ENCODE results near the gene GRIN1.

GRIN1 gene

DNA sequence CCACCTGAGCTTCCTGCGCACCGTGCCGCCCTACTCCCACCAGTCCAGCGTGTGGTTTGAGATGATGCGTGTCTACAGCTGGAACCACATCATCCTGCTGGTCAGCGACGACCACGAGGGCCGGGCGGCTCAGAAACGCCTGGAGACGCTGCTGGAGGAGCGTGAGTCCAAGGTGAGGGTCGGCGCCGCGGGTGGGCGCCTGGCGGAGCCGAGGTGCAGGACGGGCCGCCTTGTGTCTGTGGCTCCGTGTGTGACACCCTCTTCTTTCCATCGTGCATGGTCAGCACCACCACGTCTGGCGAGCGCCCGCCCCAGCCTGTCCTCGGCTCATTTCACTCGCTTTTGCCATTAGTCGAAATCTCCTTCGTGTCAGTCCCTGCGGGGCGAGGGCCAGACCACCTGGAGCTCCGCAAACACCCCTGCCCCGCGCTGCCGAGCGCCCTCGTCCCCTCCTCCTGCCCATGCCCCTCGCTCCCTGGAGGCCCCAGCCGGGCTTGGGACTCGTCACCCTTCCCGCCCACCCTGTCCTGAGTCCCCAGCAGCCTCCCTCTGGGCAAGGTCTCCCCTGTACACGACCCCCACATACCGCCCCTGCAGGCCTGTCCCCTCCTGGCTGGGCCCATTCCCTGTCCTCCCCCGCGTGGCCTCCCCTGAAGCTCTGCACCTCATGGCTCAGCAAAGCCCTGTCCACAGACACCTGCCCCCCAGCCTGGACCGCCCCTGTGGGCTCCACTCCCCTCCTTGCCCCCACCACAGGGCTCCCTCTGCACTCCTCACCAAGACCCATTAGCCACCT is 7.0 kb downstream of the GRIN1 start:
- in situ Hi-C loops (cut with MboI; ENCODE audit: low sequenced_read_pairs), result no loop called here

DNA sequence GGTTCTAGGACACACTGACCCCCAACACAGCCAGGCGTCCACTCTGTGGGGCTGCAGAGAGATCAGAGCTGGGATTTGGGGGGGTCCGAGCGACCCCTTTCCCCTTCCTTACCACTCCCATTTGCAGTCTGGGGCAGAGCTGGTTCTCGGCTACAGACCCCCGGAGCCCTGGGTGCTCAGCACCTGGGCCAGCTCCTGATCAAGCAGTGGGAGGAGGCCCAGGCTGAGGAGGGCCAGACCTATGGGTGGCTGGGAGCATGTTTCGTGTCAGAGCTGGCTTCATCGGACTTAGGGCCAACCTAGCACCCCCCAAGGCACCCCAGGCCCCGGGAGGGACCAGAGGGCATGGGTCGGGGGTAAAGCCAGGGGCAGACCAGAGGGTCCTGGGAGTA is 7.6 kb downstream of the GRIN1 start:
- in situ Hi-C loops (cut with MboI; ENCODE audit: low sequenced_read_pairs), result no loop called here

DNA sequence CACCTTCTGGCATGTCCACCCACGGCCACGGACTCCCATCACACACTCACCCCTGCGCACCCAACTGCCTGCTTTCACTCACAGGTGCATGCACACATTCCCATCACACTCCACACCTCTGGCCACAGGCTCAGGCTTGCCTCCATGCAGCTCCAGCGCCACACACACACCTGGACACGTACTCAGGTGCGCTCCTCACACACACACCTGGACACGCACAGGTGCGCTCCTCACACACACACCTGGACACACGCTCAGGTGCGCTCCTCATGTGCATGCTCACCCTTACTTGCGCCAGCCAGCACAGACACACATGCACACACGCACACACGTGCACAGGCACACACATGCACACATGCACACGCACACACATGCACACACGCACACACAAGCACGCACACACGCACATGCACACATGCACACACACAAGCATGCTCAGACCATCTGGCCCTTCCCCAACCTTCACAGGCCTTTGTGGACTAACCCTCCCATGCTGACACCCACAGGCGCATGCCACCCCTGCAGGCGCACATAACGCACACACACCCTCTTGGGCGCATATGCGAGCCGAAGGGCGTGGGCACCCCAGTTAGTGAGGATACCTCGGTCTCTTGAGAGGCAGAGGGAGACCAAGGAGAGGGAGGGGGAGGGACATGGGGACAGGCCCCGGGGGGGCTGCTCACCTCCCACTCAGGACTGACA is 8.3 kb downstream of the GRIN1 start:
- in situ Hi-C loops (cut with MboI; ENCODE audit: low sequenced_read_pairs), result no loop called here

DNA sequence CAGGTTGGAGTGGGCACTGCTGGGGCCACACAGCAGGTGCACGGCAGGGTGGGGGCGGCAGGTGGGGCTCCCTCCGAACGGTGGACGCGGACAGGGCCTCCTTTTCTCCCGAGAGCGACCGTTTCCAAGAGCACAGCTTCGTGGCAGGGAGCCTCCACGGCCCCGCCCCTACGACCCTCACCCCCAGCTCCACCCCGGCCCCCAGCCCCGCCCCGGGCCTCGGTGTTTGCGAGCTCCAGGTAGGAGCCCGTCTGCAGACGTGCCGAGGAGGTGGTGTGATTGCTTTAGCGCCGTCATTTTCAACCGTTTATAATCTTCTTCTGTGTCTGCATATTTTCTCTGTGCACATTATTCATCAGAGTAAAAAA is 8.8 kb downstream of the GRIN1 start:
- in situ Hi-C loops (cut with MboI; ENCODE audit: low sequenced_read_pairs), result no loop called here

DNA sequence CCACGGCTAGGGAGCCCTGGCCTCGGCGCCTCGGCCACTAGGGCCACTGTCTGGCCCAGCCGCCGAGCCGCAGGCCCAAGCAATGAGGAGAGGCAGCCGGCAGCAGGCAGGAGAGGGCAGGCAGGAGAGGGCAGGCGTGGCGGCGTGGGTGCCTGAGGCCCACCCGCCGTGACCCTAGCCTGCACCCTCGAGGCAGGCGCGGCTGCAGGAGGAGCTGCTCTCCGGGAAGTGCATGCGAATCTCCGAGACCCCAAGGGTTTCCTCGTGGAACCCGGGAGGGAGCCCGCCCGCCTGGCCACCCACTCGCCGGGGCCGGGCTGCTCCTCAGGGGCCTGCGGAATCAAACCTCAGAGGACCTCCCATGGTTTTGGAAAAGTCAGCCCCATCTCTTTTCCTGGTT is 9.3 kb downstream of the GRIN1 start:
- in situ Hi-C loops (cut with MboI; ENCODE audit: low sequenced_read_pairs), result no loop called here

DNA sequence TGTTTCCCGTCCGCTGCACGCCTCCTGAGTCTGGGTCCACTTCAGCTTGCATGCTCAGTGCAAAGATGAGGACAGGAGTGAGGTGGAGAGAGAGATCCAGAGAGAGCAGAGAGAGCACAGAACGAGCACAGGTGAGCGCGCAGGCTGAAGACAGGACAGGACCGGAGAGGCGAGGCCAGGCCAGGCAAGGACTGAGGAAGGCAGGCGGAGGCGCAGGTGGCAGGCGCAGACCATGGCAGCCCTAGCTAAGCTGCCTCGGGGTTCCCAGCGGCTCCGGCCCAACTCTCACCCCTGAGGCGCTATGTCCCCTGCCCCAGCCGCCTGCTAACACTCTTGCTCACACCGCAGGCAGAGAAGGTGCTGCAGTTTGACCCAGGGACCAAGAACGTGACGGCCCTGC is 9.7 kb downstream of the GRIN1 start:
- in situ Hi-C loops (cut with MboI; ENCODE audit: low sequenced_read_pairs), result no loop called here

DNA sequence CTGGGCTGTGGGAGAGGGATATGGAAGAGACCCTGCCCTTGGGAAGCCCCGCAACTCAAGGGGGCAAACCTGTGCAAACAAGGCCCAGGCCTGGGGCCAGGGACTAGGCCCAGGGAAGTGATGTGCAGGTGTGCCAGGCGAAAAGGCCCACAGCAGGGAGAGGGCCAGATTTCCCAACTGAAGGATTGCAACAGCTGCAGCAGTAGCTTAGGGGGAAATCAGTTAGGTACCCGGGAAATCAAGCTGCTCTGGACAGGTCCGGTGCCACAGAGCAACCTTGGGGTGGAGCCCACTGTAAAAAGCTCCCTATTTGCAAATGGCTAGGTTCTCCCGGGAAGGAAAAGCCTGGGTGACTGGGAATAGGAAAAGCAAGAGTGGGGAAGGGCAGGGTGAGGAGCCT is 10.4 kb downstream of the GRIN1 start:
- in situ Hi-C loops (cut with MboI; ENCODE audit: low sequenced_read_pairs), result no loop called here

DNA sequence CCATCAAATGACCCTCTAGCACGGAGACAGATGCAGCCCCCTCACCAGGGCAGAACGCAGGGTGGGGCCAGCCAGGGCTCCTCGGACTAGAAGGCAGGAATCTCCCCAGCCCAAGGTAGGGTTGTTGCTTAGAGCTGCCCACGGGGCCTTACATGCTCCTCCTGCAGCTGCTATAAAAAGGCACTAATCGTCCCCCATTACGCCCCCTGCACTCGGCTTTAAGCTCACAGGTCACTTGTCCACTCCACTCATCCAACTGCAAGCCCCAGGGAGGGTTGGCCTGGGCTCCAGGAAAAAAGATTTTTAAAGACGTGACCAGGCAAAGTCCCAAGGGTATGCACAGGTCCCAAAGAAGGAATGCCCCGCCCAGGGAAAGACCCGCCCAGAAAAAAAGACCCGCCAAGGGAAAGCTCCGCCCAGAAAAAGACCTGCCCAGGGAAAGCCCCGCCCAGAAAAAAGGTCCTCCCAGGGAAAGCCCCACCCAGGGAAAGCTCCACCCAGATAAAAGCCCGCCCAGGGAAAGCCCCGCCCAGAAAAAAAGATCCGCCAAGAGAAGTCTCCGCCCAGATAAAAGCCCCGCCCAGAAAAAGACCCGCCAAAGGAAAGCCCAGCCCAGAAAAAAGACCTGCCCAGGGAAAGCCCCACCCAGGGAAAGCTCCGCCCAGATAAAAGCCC is 11.1 kb downstream of the GRIN1 start:
- in situ Hi-C loops (cut with MboI; ENCODE audit: low sequenced_read_pairs), result no loop called here

DNA sequence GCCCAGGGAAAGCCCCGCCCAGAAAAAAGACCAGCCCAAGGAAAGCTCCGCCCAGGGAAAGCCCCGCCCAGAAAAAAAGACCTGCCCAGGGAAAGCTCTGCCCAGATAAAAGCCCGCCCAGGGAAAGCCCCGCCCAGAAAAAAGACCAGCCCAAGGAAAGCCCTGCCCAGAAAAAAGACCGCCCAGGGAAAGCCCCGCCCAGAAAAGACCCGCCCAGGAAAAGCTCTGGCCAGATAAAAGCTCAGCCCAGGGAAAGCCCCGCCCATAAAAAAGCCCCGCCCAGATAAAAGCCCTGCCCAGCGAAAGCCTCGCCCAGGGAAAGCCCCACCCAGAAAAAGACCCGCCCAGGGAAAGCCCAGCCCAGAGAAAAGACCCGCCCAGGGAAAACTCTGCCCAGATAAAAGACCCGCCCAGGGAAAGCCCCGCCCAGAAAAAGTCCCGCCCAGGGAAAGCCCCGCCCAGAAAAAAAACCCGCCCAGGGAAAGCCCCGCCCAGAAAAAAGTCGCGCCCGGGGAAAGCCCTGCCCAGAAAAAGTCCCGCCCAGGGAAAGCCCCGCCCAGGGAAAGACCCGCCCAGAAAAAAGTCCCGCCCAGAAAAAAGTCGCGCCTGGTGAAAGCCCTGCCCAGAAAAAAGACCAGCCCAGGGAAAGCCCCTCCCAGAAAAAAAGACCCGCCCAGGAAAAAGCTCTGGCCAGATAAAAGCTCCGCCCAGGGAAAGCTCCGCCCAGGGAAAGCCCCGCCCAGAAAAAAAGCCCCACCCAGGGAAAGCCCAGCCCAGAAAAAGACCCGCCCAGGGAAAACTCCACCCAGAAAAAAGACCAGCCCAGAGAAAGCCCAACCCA is 11.9 kb downstream of the GRIN1 start:
- in situ Hi-C loops (cut with MboI; ENCODE audit: low sequenced_read_pairs), result no loop called here

DNA sequence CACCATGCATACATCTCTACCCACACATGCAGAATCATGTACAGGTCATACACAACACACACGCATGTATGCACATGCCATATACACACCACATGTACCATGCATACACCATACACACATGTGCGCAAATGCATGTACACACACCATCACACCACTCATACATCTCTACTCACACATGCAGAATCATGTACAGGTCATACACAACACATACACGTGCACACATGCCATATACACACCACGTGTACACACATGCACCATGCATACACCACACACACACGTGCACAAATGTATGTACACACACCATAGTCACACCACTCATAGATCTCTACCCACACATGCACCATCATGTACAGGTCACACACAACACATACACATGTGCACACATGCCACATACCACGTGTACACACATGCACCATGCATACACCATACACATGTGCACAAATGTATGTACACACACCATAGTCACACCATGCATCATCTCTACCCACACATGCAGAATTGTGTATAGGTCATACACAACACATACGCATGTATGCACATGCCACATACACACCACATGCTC is 14.0 kb downstream of the GRIN1 start:
- in situ Hi-C loops (cut with MboI; ENCODE audit: low sequenced_read_pairs), result no loop called here

DNA sequence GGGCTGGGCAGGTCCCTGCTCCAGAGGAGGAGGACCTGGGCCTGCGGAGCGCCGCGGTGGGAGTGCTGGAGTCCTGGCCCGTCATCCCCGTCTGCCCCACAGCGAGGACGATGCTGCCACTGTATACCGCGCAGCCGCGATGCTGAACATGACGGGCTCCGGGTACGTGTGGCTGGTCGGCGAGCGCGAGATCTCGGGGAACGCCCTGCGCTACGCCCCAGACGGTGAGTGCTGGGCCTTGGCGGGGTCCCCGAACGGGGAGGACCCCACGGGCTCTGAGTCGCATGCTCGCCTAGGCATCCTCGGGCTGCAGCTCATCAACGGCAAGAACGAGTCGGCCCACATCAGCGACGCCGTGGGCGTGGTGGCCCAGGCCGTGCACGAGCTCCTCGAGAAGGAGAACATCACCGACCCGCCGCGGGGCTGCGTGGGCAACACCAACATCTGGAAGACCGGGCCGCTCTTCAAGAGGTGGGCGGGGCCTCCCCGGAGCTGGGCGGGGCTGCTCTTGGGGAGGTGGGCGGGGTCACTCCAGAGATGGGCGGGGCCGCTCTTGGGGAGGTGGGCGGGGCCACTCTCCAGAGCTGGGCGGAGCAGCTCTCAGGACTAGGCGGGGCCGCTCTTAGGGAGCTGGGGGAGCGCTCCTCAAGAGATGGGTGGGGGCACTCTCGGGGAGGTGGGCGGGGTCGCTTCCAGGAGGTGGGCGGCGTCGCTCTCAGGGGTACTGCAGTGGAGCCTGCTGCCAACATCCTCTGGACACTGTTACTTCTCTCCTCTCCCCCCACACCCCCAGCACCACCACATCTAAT is 17.8 kb downstream of the GRIN1 start:
- in situ Hi-C loops (cut with MboI; ENCODE audit: low sequenced_read_pairs), result no loop called here

DNA sequence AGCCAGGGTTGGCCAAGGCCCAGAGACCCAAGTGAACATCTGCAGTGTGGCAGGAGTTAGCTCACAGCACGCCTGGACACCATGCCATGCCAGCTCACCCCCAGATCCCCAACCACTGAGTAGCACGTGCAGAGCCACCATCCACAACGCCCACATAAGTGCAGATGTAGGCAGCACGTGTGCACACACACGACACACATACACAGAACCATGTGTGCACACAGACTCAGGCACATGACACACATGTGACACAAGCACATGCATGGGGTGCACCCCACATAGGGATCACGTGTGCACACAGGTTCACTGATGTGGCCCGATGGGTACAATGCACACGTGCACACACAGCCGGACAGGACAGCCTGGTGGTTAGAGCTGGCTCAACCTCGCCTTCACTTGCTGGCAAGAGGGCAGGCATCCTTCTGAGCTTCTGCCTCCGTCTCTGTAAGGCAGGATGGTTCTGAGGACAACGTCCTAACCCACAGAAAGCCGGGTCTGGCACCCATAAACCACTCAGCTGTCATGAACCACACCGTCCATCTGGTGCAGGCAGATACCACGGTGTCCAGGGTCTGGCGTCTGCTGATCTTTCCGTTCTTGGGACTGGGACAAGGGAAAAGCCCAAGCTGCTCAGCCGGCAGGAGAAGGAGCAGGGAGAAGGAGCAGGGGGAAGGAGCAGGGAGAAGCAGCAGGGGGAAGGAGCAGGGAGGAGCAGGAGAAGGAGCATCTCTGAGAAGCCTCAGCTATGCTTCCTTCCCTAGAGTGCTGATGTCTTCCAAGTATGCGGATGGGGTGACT is 18.9 kb downstream of the GRIN1 start:
- in situ Hi-C loops (cut with MboI; ENCODE audit: low sequenced_read_pairs), result no loop called here

DNA sequence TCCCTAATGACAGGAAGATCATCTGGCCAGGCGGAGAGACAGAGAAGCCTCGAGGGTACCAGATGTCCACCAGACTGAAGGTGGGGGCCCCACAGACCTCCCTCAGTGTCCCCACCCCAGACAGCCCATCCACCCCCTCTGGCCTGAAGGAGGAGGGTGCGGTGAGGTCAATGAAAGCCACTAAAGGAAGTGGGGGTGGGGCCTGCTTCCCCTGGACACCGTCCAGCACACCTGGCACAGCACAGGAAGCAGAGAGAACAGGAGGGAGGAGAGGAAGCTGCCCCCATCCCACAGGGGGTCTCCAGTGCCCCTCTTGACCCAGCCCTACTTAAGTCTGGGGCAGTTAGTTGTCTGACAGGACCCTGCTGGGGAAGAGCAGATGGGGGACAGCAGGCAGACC is 19.7 kb downstream of the GRIN1 start:
- in situ Hi-C loops (cut with MboI; ENCODE audit: low sequenced_read_pairs), result no loop called here

DNA sequence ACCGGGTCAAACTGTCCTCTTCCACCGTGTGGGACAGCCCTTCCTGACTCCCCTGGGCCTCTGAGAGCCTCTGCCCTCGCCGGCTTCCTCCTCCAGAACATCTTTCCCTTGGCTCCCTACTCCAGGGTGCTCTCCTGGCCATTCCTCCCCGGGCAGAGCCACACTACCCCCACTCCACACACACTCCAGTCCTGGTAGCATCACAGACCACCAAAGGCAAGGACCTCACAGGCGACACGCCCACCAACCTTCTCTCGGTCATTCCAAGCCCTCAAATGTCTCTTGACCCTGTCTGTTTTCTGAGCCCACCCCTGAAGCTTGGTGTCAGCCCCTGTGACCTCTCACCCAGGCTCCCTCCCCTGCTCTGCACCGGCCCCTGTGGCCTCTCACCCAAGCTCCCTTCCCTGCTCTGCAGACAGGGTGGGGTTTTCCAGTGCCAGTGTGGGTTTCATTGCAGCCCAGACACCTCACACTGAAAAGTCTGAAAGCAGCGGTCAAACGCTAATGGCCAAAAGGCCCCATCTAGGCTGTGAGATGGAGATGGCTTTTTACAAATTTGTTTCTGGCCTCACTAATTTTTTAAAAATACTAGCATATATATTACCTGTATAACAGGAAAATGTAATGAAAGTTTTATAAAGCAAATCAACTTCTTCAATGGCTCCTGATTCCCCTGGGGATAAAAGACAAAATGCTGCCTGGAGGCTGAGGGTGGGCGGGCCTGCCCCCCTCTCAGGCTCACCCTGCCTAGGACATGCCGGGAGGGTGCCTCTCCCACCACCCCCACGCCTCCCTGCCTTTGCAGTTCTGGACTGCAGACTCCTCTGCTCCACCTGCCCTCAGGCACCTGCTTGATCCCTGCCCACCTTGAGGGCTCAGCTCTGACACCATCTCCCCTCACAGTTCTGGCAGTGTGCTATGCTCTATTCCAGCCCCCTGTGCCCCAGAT is 20.4 kb downstream of the GRIN1 start:
- in situ Hi-C loops (cut with MboI; ENCODE audit: low sequenced_read_pairs), result no loop called here

DNA sequence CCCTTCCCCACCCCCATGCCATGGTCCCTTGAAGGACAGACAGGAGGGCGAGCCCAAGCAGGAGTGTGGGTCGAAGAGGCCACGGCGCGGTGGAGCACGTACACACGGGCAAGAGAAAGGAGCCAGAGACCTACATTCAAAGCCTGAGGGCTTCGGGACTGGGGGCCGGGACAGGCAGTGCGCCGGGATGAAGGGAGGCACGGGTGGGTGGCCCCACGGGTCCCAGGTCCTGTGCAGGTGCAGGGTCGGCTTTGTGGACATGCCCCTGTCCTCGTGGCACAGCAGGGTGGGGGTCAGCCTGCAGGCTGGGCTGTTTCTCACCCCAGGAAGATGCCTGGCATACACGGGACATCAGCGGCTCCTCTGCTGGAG is 21.1 kb downstream of the GRIN1 start:
- in situ Hi-C loops (cut with MboI; ENCODE audit: low sequenced_read_pairs), result no loop called here

DNA sequence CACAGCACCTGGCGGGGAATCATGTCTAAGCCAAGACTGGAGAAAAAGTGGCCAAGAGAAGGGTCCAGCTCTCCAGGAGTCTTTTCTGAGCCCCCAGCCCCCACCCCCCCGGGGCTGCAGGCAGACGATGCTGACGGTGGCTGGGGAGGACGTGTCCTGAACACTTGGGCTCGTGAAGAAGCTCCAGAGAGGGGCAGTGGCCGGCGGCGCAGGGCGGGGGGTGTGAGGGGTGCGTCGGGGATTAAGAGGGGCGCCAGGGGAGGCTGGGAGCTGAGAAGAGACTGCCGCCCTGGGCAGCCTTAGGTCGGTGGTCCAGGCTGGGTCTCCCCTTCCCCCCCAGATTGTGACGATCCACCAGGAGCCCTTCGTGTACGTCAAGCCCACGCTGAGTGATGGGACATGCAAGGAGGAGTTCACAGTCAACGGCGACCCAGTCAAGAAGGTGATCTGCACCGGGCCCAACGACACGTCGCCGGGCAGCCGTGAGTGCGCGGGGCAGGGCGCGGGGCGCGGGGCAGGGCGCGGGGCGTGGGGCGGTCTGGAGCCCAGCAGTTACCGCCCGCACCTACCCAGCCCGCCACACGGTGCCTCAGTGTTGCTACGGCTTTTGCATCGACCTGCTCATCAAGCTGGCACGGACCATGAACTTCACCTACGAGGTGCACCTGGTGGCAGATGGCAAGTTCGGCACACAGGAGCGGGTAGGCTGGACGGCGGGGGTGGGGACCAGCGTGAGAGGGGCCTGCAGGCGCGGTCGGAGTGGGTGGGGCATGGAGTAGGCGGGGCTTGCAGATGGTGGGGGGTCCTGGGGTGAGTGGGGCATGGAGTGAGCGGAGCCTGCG is 22.0 kb downstream of the GRIN1 start:
- in situ Hi-C loops (cut with MboI; ENCODE audit: low sequenced_read_pairs), result no loop called here
